Measurements from ENCODE around the gene RNPEPL1.

The RNPEPL1 gene

DNA sequence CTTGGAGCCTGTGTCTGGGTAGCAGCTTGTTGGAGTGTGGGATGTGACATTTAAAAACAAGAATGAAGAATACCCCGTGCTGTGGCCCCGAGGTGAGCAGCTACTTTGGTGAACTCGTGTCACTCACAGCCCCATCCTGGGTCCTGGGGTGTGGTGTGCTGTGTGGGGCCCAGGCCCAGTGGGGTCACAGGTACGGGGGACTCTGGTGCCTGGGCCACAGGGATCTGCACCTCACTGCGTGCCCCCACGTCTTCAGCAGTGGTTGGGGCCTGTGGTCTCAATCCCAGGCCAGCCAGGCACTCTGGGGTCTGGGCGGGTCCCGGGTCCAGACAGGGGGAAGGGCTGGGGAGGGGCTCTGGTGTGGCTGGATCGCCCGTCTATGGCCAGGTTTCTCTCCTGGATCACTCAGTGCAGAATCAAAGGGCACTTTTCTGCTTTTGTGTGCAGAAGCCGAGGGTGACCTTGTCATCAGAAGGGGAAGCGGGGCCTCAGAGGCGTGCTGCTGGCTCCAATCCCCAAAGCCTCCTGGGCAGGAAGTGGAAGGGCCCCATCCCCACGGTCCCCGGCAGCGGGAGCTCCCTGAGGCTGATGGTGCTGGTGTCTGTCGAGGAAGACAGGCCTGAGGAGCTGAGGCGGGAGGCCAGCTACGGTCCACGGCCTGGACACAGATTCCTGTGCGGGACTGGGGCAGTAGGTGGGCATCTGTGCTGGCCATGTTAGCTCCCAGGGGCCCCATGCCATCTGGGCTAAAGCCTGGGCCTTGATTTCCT, 58.4 kb downstream of the RNPEPL1 start:
- no peak for DNase-seq (ENCODE audit: low spot score)

DNA sequence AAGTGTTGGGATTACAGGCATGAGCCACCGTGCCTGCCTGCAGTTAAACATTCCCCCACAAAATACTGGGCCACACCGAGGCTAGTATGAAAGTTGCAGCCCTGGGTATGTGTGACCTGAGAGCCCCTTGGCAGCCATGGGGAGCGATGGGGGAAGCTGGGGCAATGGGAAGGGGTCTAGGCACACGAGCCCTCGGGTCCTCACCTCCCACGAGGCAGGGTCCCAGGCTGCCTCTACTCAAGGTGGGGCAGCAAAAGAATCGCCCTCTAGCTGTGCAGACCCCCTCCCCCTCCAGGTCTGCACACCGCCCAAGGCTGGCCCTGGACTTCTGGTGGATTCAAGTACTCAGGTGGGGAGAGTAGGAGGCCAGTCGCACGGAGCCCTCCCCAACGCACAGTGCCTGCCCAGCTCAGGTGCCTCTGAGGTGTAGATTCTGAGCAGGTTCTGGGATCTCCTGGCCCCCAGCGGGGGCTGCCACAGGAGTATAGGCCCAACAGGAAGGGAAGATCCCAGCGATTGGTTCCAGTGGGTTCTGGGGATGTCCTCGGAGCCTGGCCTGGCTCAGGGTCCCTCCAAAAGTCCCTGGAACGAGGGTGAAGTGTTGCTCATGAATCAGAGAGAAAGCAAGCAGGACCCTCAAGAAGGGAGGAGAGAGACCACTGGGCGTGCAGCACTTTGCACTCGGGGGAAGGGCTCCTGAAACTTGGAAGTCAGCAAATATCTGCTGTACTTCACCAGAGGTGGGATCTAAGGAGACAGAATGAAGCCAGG, 59.6 kb downstream of the RNPEPL1 start:
- DNase-seq (ENCODE audit: low spot score): no peak

DNA sequence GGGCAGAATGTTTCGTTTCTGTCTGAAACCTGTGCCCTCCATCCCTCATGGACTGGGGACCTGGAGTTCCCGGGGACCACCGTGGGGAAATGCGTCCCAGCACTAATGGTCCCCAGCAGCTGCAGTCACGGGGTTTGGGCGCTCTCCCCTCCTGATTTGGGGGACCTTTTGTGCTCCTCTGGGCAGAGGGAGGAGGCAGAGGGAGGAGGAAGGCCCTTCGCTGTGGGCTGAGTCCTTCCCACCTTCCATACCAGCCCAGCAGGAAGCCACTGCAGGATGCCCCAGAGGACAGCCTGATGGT, 60.2 kb downstream of the RNPEPL1 start:
- no peak for DNase-seq (ENCODE audit: low spot score)

DNA sequence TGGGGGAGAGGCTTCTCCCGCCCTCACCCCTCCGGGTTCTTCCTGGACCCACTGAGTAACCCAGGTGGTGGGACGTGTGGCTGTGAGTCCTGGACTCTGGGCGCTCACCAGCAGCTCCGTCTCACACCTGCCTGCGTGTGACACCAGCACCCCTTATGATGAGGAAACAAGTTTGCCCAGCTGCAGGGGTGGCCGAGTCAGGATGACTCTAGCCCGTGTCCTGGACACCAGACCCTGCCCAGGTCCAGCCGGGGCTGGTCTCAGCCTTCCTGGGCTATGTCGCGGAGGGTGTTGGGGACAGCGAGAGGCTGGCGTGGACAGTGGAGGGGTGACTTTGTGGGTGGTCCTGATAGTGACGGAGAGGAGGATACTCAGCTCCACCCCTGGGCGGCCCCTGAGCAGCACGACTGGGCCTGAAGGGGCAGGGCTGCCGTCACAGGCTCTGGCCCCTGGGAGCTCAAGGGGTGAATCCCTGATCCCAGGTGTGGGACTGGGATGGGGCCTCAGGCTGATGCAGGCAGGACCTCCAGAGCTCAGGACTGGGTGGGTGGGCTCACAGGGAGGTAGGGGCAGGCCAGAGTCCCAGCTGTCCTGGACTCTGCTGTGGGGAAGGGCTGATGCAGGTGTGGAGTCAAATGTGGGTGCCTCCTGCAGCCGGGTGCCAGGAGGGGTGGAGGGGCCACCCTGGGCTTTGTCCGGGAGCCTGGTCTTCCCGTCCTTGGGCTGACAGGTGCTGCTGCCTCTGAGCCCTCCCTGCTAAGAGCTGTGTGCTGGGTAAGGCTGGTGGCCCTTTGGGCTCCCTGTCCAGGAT, 60.7 kb downstream of the RNPEPL1 start:
- no peak for DNase-seq (ENCODE audit: low spot score)

DNA sequence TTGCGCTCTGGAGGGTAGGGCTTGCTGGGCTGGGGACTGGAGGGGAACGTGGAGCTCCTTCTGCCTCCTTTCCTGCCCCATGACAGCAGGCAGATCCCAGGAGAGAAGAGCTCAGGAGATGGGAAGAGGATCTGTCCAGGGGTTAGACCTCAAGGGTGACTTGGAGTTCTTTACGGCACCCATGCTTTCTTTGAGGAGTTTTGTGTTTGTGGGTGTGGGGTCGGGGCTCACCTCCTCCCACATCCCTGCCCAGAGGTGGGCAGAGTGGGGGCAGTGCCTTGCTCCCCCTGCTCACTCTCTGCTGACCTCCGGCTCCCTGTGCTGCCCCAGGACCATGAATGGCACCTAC, 61.3 kb downstream of the RNPEPL1 start:
- no peak for DNase-seq (ENCODE audit: low spot score)

DNA sequence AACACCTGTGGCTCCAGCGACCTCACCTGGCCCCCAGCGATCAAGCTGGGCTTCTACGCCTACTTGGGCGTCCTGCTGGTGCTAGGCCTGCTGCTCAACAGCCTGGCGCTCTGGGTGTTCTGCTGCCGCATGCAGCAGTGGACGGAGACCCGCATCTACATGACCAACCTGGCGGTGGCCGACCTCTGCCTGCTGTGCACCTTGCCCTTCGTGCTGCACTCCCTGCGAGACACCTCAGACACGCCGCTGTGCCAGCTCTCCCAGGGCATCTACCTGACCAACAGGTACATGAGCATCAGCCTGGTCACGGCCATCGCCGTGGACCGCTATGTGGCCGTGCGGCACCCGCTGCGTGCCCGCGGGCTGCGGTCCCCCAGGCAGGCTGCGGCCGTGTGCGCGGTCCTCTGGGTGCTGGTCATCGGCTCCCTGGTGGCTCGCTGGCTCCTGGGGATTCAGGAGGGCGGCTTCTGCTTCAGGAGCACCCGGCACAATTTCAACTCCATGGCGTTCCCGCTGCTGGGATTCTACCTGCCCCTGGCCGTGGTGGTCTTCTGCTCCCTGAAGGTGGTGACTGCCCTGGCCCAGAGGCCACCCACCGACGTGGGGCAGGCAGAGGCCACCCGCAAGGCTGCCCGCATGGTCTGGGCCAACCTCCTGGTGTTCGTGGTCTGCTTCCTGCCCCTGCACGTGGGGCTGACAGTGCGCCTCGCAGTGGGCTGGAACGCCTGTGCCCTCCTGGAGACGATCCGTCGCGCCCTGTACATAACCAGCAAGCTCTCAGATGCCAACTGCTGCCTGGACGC, 61.9 kb downstream of the RNPEPL1 start:
- DNase-seq (ENCODE audit: low spot score): no peak
